Neural cell (in vitro differentiated cells): ENCODE results near the gene DLG5. TPM values are rescaled to one million over a fixed set of nuclear protein-coding genes. Genes with fewer than 3 reads are reported as not detected.

ENCODE experiments used
- H2AFZ ChIP-seq: fragments of 200-600, 300-800 bp; sonication (generic), shearing (Covaris generic); 2 replicates; pipeline ENCODE4 v1.6.0; 2014; ENCODE audit warnings: low read depth, mild to moderate bottlenecking, antibody characterized with exemption, low read length, moderate library complexity
- H3F3A ChIP-seq: fragments of 200-600 bp; shearing (Covaris generic); 2 replicates; pipeline ENCODE4 v1.6.1; 2016; ENCODE audit warnings: mild to moderate bottlenecking, moderate library complexity, mixed read lengths, antibody characterized with exemption, low read length; ENCODE audit not compliant: insufficient read depth, poor library complexity, severe bottlenecking
- H3K27ac ChIP-seq: fragments of 200-600, 300-800 bp; sonication (generic), shearing (Covaris generic); 2 replicates; pipeline ENCODE4 v1.5.1; 2014; ENCODE audit warnings: mild to moderate bottlenecking, low read length, moderate library complexity
- H3K27me3 ChIP-seq: fragments of 300-800, 200-600 bp; sonication (generic), shearing (Covaris generic); 2 replicates; pipeline ENCODE4 v1.6.0; 2014; ENCODE audit warnings: mild to moderate bottlenecking, low read depth, low read length, moderate library complexity; ENCODE audit not compliant: insufficient read depth
- H3K36me3 ChIP-seq: fragments of 300-800, 200-600 bp; sonication (generic), shearing (Covaris generic); 2 replicates; pipeline ENCODE4 v1.5.1; 2014; ENCODE audit warnings: mild to moderate bottlenecking, antibody characterized with exemption, low read length, moderate library complexity; ENCODE audit not compliant: insufficient read depth
- H3K4me2 ChIP-seq: fragments of 300-800, 200-600 bp; sonication (generic), shearing (Covaris generic); 2 replicates; pipeline ENCODE4 v1.6.0; 2014; ENCODE audit warnings: mild to moderate bottlenecking, low read length
- H3K4me3 ChIP-seq: fragments of 300-800, 200-600 bp; sonication (generic), shearing (Covaris generic); 2 replicates; pipeline ENCODE4 v1.5.1; 2014; ENCODE audit warnings: mild to moderate bottlenecking, low read length, moderate library complexity
- H3K79me2 ChIP-seq: fragments of 200-600 bp; shearing (Covaris generic); replicated peaks from 2 replicates; pipeline ENCODE4 v1.6.0; 2014; ENCODE audit warnings: mild to moderate bottlenecking, low read length, moderate library complexity; ENCODE audit not compliant: insufficient read depth
- H3K9ac ChIP-seq: fragments of 300-800, 200-600 bp; sonication (generic), shearing (Covaris generic); 2 replicates; pipeline ENCODE4 v1.6.1; 2016; ENCODE audit warnings: mild to moderate bottlenecking, low read length, mixed read lengths
- H3K9me2 ChIP-seq: fragments of 200-600 bp; shearing (Covaris generic); 2 replicates; pipeline ENCODE4 v1.6.1; 2016; ENCODE audit warnings: mild to moderate bottlenecking, low read length, mixed read lengths; ENCODE audit not compliant: insufficient read depth
- H3K9me3 ChIP-seq: fragments of 200-600, 300-800 bp; sonication (generic), shearing (Covaris generic); 2 replicates; pipeline ENCODE4 v1.6.1; 2016; ENCODE audit warnings: mild to moderate bottlenecking, mixed run types, low read length, moderate library complexity, mixed read lengths
- H4K20me1 ChIP-seq: fragments of 200-600 bp; shearing (Covaris generic); 2 replicates; pipeline ENCODE4 v1.6.1; 2016; ENCODE audit warnings: mild to moderate bottlenecking, mixed run types; ENCODE audit not compliant: insufficient read depth
- EP300 ChIP-seq: fragments of 450-650 bp; conservative IDR thresholded peaks from 2 replicates; pipeline ENCODE4 v1.6.1; 2014; ENCODE audit warnings: antibody characterized with exemption, mild to moderate bottlenecking, moderate library complexity; ENCODE audit not compliant: poor library complexity, severe bottlenecking
- EZH2 ChIP-seq: fragments of 200-600, 300-800 bp; shearing (Covaris generic), sonication (generic); IDR thresholded peaks from 2 replicates; pipeline ENCODE4 v1.6.1; 2014; ENCODE audit warnings: antibody characterized with exemption, low read length, borderline replicate concordance, mild to moderate bottlenecking; ENCODE audit not compliant: insufficient read depth, poor library complexity, severe bottlenecking
- MXI1 ChIP-seq: fragments of 450-650 bp; conservative IDR thresholded peaks from 2 replicates; pipeline ENCODE4 v1.6.1; 2014; ENCODE audit warnings: antibody characterized with exemption, mild to moderate bottlenecking; ENCODE audit not compliant: poor library complexity, severe bottlenecking
- POLR2AphosphoS5 ChIP-seq: IDR thresholded peaks from 2 replicates; pipeline ENCODE4 v1.6.1; 2012
- RAD21 ChIP-seq: fragments of 450-650 bp; conservative IDR thresholded peaks from 2 replicates; pipeline ENCODE4 v1.6.1; 2014; ENCODE audit warnings: antibody characterized with exemption, mild to moderate bottlenecking, moderate library complexity
- SMC3 ChIP-seq: fragments of 450-650 bp; conservative IDR thresholded peaks from 2 replicates; pipeline ENCODE4 v1.6.1; 2014; ENCODE audit warnings: antibody characterized with exemption, mild to moderate bottlenecking, moderate library complexity; ENCODE audit not compliant: poor library complexity
- TAF1 ChIP-seq: IDR thresholded peaks from 2 replicates; pipeline ENCODE4 v1.6.1; 2012; ENCODE audit warnings: low read depth
- polyA plus RNA-seq: library from polyadenylated mRNA; depleted of rRNA; stranded (reverse); fragments of >200 nt; gene quantifications from 2 replicates; pipeline ENCODE4 v1.2.3, GENCODE V29; 2014
- TF ChIP-seq, protein P1 (sequence below): IDR thresholded peaks from 2 replicates; pipeline ENCODE4 v1.6.1; 2012; ENCODE audit warnings: borderline replicate concordance
- TF ChIP-seq, protein P2 (sequence below): fragments of 450-650 bp; IDR thresholded peaks from 2 replicates; pipeline ENCODE4 v1.5.1; 2014; ENCODE audit warnings: antibody characterized with exemption, mild to moderate bottlenecking, moderate library complexity; ENCODE audit not compliant: poor library complexity, severe bottlenecking

The DLG5 gene
- polyA plus RNA-seq, 1 donor from 2014 or later, result 72.9 TPM

DNA sequence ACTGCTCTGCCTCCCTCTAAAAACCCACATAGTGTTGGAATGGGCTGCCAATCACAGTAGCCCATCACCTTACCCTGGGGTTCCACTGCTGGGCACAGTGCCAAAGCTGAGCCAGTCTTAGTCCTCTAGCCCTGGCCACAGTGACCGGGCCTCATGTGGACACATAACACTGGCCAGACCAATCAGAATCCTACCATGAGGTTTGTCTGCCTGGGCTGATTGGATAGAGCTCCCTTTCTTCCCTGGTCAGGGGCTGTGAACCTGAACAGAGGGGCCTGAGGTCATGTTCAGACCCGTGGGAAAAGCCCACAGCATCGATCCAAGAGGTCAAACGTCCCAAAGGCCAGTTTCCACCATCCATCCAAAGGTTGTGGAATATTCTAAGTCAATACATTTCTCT is 6.1 kb downstream of the DLG5 start:
- no peak overlapping the region for H3K27ac ChIP-seq
- H4K20me1 ChIP-seq, result no peaks in the 10 kb centered on the region

GRCh38 chr10:77919713-77920108 is 6.8 kb downstream of the DLG5 start:
- no peaks in the 10 kb centered on the region for H3K9me2 ChIP-seq
- H3K27me3 ChIP-seq, result no peaks in the 10 kb centered on the region
- H2AFZ ChIP-seq, result no peak overlapping the region
- no peak overlapping the region for H3K4me2 ChIP-seq
- no peaks in the 10 kb centered on the region for H4K20me1 ChIP-seq
- no peaks in the 10 kb centered on the region for H3F3A ChIP-seq
- TF ChIP-seq, protein P1, sequence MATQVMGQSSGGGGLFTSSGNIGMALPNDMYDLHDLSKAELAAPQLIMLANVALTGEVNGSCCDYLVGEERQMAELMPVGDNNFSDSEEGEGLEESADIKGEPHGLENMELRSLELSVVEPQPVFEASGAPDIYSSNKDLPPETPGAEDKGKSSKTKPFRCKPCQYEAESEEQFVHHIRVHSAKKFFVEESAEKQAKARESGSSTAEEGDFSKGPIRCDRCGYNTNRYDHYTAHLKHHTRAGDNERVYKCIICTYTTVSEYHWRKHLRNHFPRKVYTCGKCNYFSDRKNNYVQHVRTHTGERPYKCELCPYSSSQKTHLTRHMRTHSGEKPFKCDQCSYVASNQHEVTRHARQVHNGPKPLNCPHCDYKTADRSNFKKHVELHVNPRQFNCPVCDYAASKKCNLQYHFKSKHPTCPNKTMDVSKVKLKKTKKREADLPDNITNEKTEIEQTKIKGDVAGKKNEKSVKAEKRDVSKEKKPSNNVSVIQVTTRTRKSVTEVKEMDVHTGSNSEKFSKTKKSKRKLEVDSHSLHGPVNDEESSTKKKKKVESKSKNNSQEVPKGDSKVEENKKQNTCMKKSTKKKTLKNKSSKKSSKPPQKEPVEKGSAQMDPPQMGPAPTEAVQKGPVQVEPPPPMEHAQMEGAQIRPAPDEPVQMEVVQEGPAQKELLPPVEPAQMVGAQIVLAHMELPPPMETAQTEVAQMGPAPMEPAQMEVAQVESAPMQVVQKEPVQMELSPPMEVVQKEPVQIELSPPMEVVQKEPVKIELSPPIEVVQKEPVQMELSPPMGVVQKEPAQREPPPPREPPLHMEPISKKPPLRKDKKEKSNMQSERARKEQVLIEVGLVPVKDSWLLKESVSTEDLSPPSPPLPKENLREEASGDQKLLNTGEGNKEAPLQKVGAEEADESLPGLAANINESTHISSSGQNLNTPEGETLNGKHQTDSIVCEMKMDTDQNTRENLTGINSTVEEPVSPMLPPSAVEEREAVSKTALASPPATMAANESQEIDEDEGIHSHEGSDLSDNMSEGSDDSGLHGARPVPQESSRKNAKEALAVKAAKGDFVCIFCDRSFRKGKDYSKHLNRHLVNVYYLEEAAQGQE, result no peak
- TF ChIP-seq POLR2AphosphoS5 (no peak), SMC3 (no peak), EP300 (no peak), RAD21 (no peak), MXI1 (no peak), EZH2 (no peak), TAF1 (no peak)
- TF ChIP-seq, protein P2, sequence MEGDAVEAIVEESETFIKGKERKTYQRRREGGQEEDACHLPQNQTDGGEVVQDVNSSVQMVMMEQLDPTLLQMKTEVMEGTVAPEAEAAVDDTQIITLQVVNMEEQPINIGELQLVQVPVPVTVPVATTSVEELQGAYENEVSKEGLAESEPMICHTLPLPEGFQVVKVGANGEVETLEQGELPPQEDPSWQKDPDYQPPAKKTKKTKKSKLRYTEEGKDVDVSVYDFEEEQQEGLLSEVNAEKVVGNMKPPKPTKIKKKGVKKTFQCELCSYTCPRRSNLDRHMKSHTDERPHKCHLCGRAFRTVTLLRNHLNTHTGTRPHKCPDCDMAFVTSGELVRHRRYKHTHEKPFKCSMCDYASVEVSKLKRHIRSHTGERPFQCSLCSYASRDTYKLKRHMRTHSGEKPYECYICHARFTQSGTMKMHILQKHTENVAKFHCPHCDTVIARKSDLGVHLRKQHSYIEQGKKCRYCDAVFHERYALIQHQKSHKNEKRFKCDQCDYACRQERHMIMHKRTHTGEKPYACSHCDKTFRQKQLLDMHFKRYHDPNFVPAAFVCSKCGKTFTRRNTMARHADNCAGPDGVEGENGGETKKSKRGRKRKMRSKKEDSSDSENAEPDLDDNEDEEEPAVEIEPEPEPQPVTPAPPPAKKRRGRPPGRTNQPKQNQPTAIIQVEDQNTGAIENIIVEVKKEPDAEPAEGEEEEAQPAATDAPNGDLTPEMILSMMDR, result no peak
- no peaks in the 10 kb centered on the region for H3K36me3 ChIP-seq
- H3K79me2 ChIP-seq, result peaks cover 93% of the 10 kb centered on the region
- H3K9me3 ChIP-seq, result no peaks in the 10 kb centered on the region
- H3K9ac ChIP-seq, result no peak overlapping the region
- no peak overlapping the region for H3K27ac ChIP-seq
- no peak overlapping the region for H3K4me3 ChIP-seq

More for the DNA sequence above, 6.1 kb downstream of the DLG5 start:
- no peaks in the 10 kb centered on the region for H3K9me3 ChIP-seq
- H3F3A ChIP-seq, result no peaks in the 10 kb centered on the region
- H3K9ac ChIP-seq, result no peak overlapping the region
- H2AFZ ChIP-seq, result no peak overlapping the region
- no peak for TF ChIP-seq EP300
- TF ChIP-seq, protein P2, result no peak
- TF ChIP-seq EZH2, result no peak
- no peak for TF ChIP-seq TAF1
- no peak for TF ChIP-seq RAD21
- peaks cover 95% of the 10 kb centered on the region for H3K79me2 ChIP-seq
- H3K9me2 ChIP-seq, result no peaks in the 10 kb centered on the region
- H3K27me3 ChIP-seq, result no peaks in the 10 kb centered on the region
- H3K4me3 ChIP-seq, result no peak overlapping the region
- no peaks in the 10 kb centered on the region for H3K36me3 ChIP-seq
- no peak overlapping the region for H3K4me2 ChIP-seq
